A673 (cell line): Measurements from ENCODE around the gene PODXL.

Experiments
- CTCF ChIP-seq: fragments of 300-800, 200-600 bp; sonication (generic); conservative IDR thresholded peaks from 2 replicates; pipeline ENCODE4 v1.5.1; 2017; ENCODE audit warnings: low read depth, mild to moderate bottlenecking, antibody characterized with exemption, low read length, moderate library complexity, mixed read lengths
- EZH2 ChIP-seq: fragments of 200-600 bp; sonication (generic); IDR thresholded peaks from 2 replicates; pipeline ENCODE4 v1.6.1; 2017; ENCODE audit warnings: borderline replicate concordance, low read depth, mild to moderate bottlenecking, mixed read lengths, antibody characterized with exemption, low read length; ENCODE audit not compliant: poor library complexity, severe bottlenecking

GRCh38 chr7:131596785-131597184 lies 40.4 kb upstream of the PODXL start:
- TF ChIP-seq CTCF = no peak
- TF ChIP-seq EZH2 = no peak
